Neuronal stem cell (in vitro differentiated cells): ENCODE data around the gene MAML2.

Experiments used
- DNase-seq: peaks from one replicate; pipeline ENCODE4 v3.0.0-alpha.2; 2013; ENCODE audit warnings: low spot score
- H2AFZ ChIP-seq: one replicate; pipeline ENCODE4 v1.6.1; 2013; ENCODE audit warnings: mild to moderate bottlenecking, low read length, inconsistent platforms
- H2AK5ac ChIP-seq: 2 replicates; pipeline ENCODE4 v1.6.1; 2013; ENCODE audit warnings: low read depth, mild to moderate bottlenecking, inconsistent platforms, low read length, moderate library complexity, mixed read lengths
- H2BK120ac ChIP-seq: 2 replicates; pipeline ENCODE4 v1.6.1; 2013; ENCODE audit warnings: low read depth, mild to moderate bottlenecking, inconsistent platforms, low read length, moderate library complexity, mixed read lengths
- H2BK12ac ChIP-seq: one replicate; pipeline ENCODE4 v1.6.1; 2013; ENCODE audit warnings: low read length, inconsistent platforms
- H2BK15ac ChIP-seq: 2 replicates; pipeline ENCODE4 v1.6.1; 2013; ENCODE audit warnings: mild to moderate bottlenecking, low read length, inconsistent platforms, mixed read lengths
- H2BK5ac ChIP-seq: one replicate; pipeline ENCODE4 v1.6.1; 2013; ENCODE audit warnings: inconsistent platforms, mild to moderate bottlenecking, low read length, moderate library complexity
- H3K14ac ChIP-seq: one replicate; pipeline ENCODE4 v1.6.1; 2013; ENCODE audit warnings: low read length, inconsistent platforms
- H3K18ac ChIP-seq: 2 replicates; pipeline ENCODE4 v1.6.1; 2013; ENCODE audit warnings: low read length, inconsistent platforms
- H3K23ac ChIP-seq: 2 replicates; pipeline ENCODE4 v1.6.1; 2013; ENCODE audit warnings: low read depth, mild to moderate bottlenecking, mixed read lengths, low read length, inconsistent platforms; ENCODE audit not compliant: poor library complexity
- H3K27ac ChIP-seq: replicated peaks from 3 replicates; pipeline ENCODE4 v1.5.1; 2013; ENCODE audit warnings: low read length, inconsistent platforms
- H3K27me3 ChIP-seq, 3 experiments: 2 replicates each; pipeline ENCODE4 v1.6.1; 2013; ENCODE audit warnings: low read length in 3 of 3, mild to moderate bottlenecking in 2 of 3, inconsistent platforms in 1 of 3, low read depth in 1 of 3, mixed read lengths in 1 of 3, moderate library complexity in 1 of 3; ENCODE audit not compliant: control insufficient read depth in 3 of 3, insufficient read depth in 3 of 3
- H3K36me3 ChIP-seq, 2 donors: replicated peaks in 1 of 2; 2 replicates each; pipeline ENCODE4 v1.6.1; 2013; ENCODE audit warnings: low read length in 2 of 2; ENCODE audit not compliant: control insufficient read depth in 2 of 2, insufficient read depth in 2 of 2
- H3K4ac ChIP-seq: 2 replicates; pipeline ENCODE4 v1.6.1; 2013; ENCODE audit warnings: inconsistent platforms, mild to moderate bottlenecking, low read length, moderate library complexity
- H3K4me1 ChIP-seq, 2 donors: 1 replicate in 1 of 2; 2 replicates in 1 of 2; pipeline ENCODE4 v1.6.1; 2013; ENCODE audit warnings: low read length in 2 of 2, low read depth in 1 of 2; ENCODE audit not compliant: control insufficient read depth in 2 of 2, insufficient read depth in 1 of 2
- H3K4me2 ChIP-seq: one replicate; pipeline ENCODE4 v1.6.1; 2013; ENCODE audit warnings: mild to moderate bottlenecking, low read length, inconsistent platforms; ENCODE audit not compliant: insufficient read depth, poor library complexity, severe bottlenecking
- H3K4me3 ChIP-seq, 2 donors: 2 replicates each; pipeline ENCODE4 v1.5.1; 2013; ENCODE audit warnings: low read length in 2 of 2, mild to moderate bottlenecking in 2 of 2, inconsistent platforms in 1 of 2, moderate library complexity in 1 of 2
- H3K79me1 ChIP-seq: one replicate; pipeline ENCODE4 v1.6.1; 2013; ENCODE audit warnings: low read depth, mild to moderate bottlenecking, inconsistent platforms, low read length, moderate library complexity
- H3K9ac ChIP-seq: one replicate; pipeline ENCODE4 v1.6.1; 2013; ENCODE audit warnings: mild to moderate bottlenecking, low read depth, low read length, inconsistent platforms; ENCODE audit not compliant: poor library complexity
- H3K9me3 ChIP-seq, 2 donors: replicated peaks in 1 of 2; 2 replicates each; pipeline versions ENCODE3 to v1.6.1; 2013; ENCODE audit warnings: low read length in 2 of 2, mild to moderate bottlenecking in 2 of 2, inconsistent platforms in 1 of 2, low read depth in 1 of 2, mixed read lengths in 1 of 2, moderate library complexity in 1 of 2; ENCODE audit not compliant: control insufficient read depth in 2 of 2, insufficient read depth in 1 of 2
- H4K8ac ChIP-seq: one replicate; pipeline ENCODE4 v1.6.1; 2013; ENCODE audit warnings: low read depth, mild to moderate bottlenecking, inconsistent platforms, low read length, moderate library complexity
- H4K91ac ChIP-seq: one replicate; pipeline ENCODE4 v1.6.1; 2013; ENCODE audit warnings: low read length, low read depth, mild to moderate bottlenecking, inconsistent platforms; ENCODE audit not compliant: poor library complexity
- WGBS, 2 donors: extraction: QIAGEN DNeasy Blood & Tissue Kit; methylation state at CpG; one replicate each; pipeline ENCODE4 v1.1.7; 2013; ENCODE audit warnings: missing lambda C conversion rate in 2 of 2, mixed read lengths in 1 of 2; ENCODE audit not compliant: insufficient read length in 2 of 2, insufficient replicate concordance in 1 of 2; ENCODE audit errors: extremely low coverage in 2 of 2; 5-methylcytosine and 5-hydroxymethylcytosine counted together

MAML2 gene

GRCh38 chr11:96114178-96115064, 228.6 kb downstream of the MAML2 start:
- H3K4me2 ChIP-seq: no peak overlapping the region
- no peak overlapping the region for H3K9ac ChIP-seq
- no peak overlapping the region for H4K91ac ChIP-seq
- no peak overlapping the region for H2AFZ ChIP-seq
- H3K23ac ChIP-seq: no peak overlapping the region
- no peak overlapping the region for H3K27ac ChIP-seq
- H3K4me3 ChIP-seq: no peak overlapping the region
- no peak for DNase-seq
- no peak overlapping the region for H3K4ac ChIP-seq
- H3K9me3 ChIP-seq: no peaks in the 10 kb centered on the region
- H3K18ac ChIP-seq: no peak overlapping the region
- no peaks in the 10 kb centered on the region for H3K27me3 ChIP-seq
- no peak overlapping the region for H2BK5ac ChIP-seq
- no peaks in the 10 kb centered on the region for H3K36me3 ChIP-seq
- peaks cover 9 to 22% of the 10 kb centered on the region in 2 donors for H3K4me1 ChIP-seq
- no peak overlapping the region for H3K14ac ChIP-seq
- H2BK15ac ChIP-seq: no peak overlapping the region
- H2BK120ac ChIP-seq: no peak overlapping the region
- H3K79me1 ChIP-seq: no peaks in the 10 kb centered on the region
- H2AK5ac ChIP-seq: no peak overlapping the region
- H4K8ac ChIP-seq: no peak overlapping the region
- no CpG with 5 or more reads among the region's 5 CpGs for WGBS, 2 donors
- H2BK12ac ChIP-seq: no peak overlapping the region

GRCh38 chr11:96113193-96113681, 229.8 kb downstream of the MAML2 start:
- no peak overlapping the region for H3K4me2 ChIP-seq
- no peaks in the 10 kb centered on the region for H3K79me1 ChIP-seq
- no peak overlapping the region for H3K18ac ChIP-seq
- no peaks in the 10 kb centered on the region for H3K36me3 ChIP-seq
- H3K27me3 ChIP-seq: no peaks in the 10 kb centered on the region
- WGBS, 2 donors: 100% methylated on average over 2 of the region's 4 CpGs; no CpG with 5 or more reads in 1 of the 2 donors
- no peak overlapping the region for H3K14ac ChIP-seq
- H3K4ac ChIP-seq: no peak overlapping the region
- no peak overlapping the region for H2AFZ ChIP-seq
- no peak overlapping the region for H2AK5ac ChIP-seq
- H3K23ac ChIP-seq: no peak overlapping the region
- no peak overlapping the region for H3K9ac ChIP-seq
- H2BK15ac ChIP-seq: no peak overlapping the region
- no peak overlapping the region for H3K27ac ChIP-seq
- no peak overlapping the region for H2BK120ac ChIP-seq
- H4K8ac ChIP-seq: no peak overlapping the region
- H3K4me1 ChIP-seq: peaks cover 9 to 22% of the 10 kb centered on the region in 2 donors
- no peak overlapping the region for H2BK12ac ChIP-seq
- no peak overlapping the region for H3K4me3 ChIP-seq
- H4K91ac ChIP-seq: no peak overlapping the region
- H3K9me3 ChIP-seq: no peaks in the 10 kb centered on the region
- no peak overlapping the region for H2BK5ac ChIP-seq
- no peak for DNase-seq

- Histone ChIP-seq H3K4me3 (no peak overlapping the region), H3K4me2 (no peak overlapping the region), H2BK120ac (no peak overlapping the region), H2BK12ac (no peak overlapping the region), H2BK5ac (no peak overlapping the region), H3K23ac (no peak overlapping the region), H2BK15ac (no peak overlapping the region), H3K9ac (no peak overlapping the region), H3K27ac (no peak overlapping the region), H3K9me3 (no peaks in the 10 kb centered on the region), H2AFZ (no peak overlapping the region), H4K91ac (no peak overlapping the region), H2AK5ac (no peak overlapping the region), H3K27me3 (no peaks in the 10 kb centered on the region), H3K79me1 (no peaks in the 10 kb centered on the region), H3K36me3 (no peaks in the 10 kb centered on the region), H4K8ac (no peak overlapping the region), H3K4ac (peak overlapping the region; percentile 58), H3K14ac (no peak overlapping the region), H3K4me1 (peaks cover 11 to 27% of the 10 kb centered on the region in 2 donors), H3K18ac (peak overlapping the region; percentile 61)
- no peak for DNase-seq
- no CpG with 5 or more reads among the region's 5 CpGs for WGBS, 2 donors
Measured at GRCh38 chr11:96112192-96113128, 230.5 kb downstream of the MAML2 start.

GRCh38 chr11:96111308-96111707, 231.7 kb downstream of the MAML2 start:
- Histone ChIP-seq H3K4me1 (peaks cover 12 to 29% of the 10 kb centered on the region in 2 donors), H2BK15ac (no peak overlapping the region), H3K27me3 (no peaks in the 10 kb centered on the region), H3K4ac (no peak overlapping the region), H4K91ac (no peak overlapping the region), H2BK12ac (no peak overlapping the region), H3K18ac (no peak overlapping the region), H2AK5ac (no peak overlapping the region), H2BK120ac (no peak overlapping the region), H3K36me3 (no peaks in the 10 kb centered on the region), H3K14ac (no peak overlapping the region), H3K27ac (no peak overlapping the region), H3K9ac (no peak overlapping the region), H3K79me1 (no peaks in the 10 kb centered on the region), H3K9me3 (no peaks in the 10 kb centered on the region), H2BK5ac (no peak overlapping the region), H3K23ac (no peak overlapping the region), H2AFZ (no peak overlapping the region), H3K4me3 (no peak overlapping the region), H4K8ac (no peak overlapping the region), H3K4me2 (no peak overlapping the region)
- no CpG with 5 or more reads among the region's 5 CpGs for WGBS, 2 donors
- DNase-seq: no peak
